CD4-positive, alpha-beta T cell treated with Interleukin-2 at 100 ng/mL for 4 hours (primary cell): ENCODE results near the gene SPNS3.

ENCODE experiments used
- DNase-seq: peaks from one replicate; pipeline ENCODE4 v3.0.0-alpha.2; 2020; ENCODE audit warnings: low spot score

SPNS3 gene

DNA sequence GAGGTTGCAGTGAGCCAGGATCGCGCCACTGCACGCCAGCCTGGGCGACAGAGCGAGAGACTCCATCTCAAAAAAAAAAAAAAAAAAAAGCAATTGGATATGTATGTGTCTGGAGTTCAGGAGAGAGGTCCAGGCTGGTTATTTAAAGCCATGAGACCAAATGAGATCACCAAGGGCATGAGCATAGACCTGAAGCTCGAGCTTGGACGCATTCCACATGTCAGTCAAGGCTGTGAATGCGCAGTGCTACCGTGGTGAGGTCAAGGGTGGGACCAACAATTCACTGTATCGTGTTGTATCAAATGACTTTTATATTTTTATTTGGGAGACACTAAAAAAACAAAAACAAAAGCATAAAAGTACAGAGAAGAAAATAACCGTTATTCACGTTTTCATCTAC, 35.8 kb downstream of the SPNS3 start:
- DNase-seq = no peak

DNA sequence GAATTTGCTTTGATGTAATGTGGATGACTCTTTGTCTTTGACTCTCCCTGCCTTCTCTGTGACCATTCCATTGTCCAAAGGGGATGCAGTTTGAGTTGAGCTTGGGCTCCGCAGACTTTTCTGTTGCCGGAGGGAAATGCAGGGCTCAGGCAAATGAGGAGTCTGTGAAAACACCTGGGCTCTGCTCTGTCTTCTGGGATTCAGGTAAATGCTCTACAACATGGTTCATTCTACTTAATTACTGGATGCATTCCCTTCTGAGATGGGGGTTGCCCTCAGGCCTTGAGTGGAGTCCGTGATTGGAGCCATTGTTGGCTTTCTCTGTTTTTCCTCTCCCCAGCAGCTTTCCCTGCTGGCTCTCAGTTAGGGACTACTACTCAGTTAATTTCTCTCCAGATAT, 38.5 kb downstream of the SPNS3 start:
- no peak for DNase-seq

DNA sequence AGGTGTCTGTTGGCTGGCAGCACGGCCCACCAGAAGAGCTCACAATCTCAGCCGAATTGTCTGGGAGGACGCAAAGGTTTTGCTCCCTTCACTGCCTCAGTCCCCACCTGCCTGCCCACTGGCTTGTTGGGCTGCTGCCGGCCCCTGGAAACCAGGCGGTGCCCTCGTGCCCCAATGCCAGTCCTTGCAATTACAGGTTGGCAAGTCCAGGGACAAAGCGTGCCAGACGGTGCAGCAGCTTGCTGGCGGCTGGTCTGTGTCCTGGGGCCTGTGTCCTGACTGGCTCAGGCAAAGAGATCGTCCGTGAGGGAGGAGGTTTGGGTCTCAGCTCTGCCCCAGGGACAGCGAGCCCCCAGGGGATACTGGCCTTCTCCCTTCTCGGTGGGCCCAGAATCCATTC, 40.4 kb downstream of the SPNS3 start:
- no peak for DNase-seq

DNA sequence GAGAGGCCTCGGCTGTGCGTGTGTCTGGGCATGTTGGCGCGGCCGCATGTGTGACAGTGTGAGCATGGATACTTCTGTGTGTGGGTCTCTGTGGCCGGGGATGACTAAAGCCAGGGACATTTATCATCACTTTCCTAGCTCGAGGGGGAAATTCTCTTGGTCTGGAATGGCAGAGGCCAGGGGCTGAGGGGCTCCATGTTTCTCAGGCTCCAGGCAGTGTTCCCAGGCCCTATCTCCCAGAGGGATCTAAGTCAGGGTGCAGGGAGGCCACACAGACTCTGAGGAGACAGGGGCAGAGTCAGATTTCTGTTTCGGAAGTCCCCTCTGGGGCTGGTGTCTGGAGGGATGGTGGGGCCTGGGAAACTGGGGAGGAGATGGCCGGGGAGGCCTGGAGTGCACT, 41.3 kb downstream of the SPNS3 start:
- DNase-seq = no peak

DNA sequence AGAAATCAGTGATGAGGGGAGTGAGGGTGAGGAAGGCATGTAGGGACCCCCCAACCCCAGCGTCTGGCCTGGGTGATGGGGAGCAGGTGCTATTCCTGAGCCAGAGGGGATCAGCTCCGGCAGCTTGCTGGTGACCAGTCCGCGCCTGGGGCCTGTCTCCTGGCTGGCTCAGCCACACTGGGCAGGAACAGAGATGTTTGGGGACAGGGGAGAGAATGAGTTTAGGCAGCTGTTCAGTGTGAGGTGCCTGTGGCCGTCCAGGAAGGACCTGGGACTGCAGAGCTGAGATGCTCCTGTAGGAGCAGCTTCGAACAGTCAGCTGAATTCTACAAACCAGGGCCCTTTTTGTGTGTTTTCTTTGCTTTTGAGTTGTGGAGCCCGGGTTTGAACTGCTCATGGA, 41.7 kb downstream of the SPNS3 start:
- no peak for DNase-seq

DNA sequence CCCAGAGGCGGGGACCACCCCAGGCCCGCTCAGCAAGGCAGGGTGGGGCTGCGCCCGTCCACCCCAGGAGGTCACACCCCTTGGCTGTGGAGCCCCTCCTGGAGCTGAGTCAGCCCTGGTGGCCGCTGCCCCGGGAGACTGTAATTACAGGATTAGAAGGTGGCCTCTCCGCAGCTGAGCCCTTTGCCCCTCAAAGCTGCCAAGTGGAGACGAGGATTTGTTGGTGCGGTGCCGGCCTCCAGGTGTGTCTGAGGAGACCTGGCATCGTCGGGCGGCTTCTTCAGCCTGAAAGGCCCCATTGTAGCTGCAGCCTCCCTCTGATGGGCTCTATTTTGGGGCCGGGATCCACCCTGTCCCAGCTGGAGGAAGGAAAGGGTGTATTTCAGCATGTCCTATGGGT, 42.3 kb downstream of the SPNS3 start:
- DNase-seq = no peak

DNA sequence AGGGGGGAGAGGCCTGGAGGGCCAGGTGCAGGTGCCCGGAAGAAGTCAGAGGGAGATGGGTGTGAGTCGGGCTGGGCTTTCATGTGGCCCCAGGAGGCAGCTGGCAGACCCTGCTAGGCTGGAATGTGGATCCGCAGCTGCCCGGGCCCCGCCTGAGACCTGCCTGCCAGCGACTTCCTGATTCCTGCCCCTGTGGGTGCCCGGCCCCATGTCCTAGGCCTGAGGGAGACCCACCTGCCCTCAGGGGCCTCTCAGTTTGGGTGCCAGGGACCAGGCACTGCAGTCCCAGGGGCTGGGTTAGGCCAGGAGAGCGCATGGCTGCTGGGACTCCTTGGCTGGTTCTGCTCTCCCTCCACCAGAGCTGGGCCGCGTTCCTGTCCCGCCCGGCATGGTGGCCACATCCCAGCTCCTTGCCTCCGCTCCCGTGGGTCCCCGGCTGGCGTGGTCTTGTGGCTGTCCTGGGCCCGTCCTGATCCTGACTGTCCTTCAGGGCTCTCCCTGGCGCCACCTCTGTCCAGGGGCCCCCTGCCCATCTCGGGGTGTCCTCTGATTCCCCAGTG, 42.9 kb downstream of the SPNS3 start:
- DNase-seq = no peak

DNA sequence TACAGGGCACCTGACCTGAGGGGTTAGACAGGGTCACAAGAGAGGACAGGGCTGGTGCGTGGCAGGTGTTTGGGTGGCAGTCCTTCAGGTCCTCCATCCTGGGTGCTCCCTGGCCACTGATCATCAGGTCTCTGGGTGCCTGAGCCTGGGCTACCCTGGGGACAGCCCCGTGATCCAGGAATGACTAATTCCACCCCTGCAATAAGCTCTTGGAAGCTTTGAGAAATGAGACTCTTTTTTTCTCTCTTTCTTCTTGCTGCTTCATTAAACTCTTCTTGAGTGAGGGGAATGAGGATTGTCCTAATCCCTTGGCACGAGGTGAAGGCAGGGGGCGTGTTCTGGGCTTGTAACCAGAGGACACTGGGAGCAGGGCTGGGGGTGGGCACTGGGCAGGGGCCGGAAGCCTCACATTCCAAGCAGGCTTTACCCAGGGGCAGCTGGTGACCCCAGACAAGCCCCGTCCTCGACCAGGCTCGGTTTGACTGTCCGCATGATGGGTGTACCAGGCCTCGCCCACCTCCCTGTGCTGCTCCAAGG, 43.6 kb downstream of the SPNS3 start:
- DNase-seq = no peak

DNA sequence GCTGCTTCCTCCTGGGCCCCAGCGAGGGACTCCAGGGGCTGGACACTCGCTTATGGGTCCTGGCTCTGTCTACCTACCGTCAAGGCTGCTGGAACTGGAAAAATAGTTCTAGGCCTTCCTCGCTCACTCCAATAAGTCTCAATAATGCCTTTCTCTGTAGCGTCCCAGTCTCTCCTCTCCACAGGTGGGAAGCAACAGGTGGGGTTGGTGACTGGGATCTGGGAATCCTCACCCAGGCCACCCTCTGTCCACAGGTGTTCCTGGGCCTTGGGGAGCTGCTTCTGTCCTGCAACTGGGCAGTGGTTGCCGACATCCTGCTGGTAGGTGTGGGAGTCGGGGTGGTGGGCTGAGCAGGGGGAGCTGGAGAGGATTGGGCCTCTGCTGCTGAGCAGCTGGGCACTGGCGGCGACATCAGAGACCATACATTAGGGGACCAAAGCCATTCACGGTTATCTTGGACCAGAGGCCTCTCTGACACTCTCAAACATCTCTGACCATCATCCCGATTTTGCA, 44.6 kb downstream of the SPNS3 start:
- DNase-seq = no peak

DNA sequence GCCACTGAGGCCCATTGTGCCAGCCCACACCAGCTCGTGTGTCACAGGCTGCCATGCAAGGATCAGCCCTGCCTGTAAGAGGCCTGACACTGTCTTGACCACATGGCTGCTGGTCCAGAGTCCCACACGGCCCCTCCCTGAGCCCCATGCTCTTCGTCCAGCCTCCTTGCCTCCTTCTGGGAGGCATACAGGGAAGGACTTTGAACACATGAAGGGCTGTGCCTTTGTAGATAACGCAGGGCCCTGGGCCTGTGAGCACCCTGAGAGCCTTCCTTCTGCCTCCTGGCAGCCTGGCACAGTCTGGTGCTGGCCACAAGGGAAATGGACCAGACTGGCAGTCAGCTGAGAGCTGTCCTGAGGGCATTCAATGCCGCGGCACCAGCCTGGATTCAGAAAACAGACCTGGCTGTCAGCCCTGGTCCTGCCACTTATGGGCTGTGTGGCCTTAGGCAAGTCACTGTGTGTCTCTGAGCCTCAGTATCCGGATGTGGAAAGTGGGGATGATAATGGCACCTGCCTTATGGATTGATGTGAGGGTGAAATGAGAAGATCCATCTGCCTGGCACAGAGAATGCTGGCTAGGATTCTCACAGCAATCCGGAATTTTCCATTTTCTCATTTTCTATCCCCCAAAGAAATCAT, 45.7 kb downstream of the SPNS3 start:
- DNase-seq = no peak

DNA sequence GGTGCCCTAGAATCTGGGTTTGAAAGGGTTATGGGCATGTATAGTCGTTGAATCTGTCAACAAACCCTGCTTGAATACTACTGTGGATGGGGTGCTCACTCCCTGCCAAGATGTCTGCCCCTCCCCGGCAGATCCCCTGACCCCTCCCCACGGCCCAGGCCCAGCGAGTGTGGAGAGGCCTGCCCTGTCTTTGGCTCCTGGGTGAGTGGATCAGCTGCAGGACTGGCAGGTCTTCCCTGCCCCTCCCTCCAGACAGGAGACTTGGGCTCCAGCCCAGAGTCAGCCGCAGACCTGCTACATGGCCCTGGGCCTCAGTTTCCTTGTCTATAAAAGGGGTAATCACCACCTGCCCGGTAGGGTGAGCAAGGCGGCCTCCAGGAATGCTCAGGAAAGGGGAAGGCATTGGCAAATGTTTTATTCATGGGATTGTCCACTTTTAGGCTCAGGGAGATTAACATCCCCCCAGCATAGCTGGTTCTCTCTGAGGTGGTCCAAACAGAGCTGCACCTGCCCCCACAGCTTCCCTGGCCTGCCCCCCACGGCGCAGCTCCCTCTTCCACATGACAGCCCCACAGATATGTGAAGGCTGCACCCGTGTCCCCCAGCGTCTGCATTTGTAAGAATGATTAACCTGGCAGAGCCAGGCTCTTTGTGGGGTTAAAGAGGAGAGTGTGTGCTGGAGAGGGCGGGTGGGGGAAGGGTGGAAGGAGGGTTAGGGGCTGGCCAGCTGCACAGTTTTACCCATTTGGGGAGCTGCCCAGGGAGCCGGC, 46.4 kb downstream of the SPNS3 start:
- no peak for DNase-seq

DNA sequence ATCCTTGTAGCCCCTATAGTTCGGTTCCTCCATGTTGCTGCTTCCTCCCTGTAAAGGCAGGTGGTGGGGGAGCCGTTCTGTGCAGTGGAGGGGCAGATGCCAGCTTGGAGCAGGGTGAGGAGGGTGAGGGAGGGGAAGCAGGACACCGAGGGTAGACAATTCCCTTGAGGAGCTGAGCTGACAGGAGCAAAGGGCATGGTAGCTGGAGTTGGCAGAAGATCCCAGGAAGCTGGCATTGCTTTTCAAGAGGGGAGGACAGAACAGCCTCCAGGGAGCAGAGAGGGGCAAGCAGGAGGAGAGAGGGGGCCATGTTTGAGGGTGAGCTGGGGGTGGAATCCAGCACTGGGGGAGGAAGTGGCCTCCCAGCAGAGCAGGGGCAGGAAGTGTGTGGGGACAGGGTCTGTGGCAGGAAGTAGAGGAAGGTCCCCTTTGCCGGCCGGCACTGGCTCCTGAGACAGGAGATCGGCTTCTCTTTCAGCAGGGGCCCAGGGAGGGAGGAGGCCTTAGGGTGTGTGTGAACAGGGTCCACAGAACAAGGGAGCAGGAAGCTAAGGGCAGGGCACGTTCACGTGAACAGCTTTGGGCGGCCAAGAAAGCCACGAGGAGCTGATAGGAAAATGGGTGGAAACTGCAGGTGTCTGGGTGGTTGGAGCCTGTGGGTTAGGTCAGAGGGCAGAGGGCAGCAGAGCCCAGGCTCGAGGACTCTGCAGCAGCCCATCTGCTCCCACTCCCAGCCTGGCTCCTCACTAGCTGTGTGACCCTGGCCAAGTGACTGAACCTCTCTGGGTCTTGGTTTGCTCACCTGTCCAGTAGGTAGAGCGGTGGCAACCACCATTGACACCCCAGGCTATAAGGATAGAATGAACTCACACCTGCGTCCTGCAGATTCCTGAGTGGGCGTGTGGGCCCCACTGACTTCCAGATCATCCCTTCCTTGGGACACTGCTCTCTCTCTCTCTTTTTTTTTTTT, 47.5 kb downstream of the SPNS3 start:
- peak; percentile 27 for DNase-seq

DNA sequence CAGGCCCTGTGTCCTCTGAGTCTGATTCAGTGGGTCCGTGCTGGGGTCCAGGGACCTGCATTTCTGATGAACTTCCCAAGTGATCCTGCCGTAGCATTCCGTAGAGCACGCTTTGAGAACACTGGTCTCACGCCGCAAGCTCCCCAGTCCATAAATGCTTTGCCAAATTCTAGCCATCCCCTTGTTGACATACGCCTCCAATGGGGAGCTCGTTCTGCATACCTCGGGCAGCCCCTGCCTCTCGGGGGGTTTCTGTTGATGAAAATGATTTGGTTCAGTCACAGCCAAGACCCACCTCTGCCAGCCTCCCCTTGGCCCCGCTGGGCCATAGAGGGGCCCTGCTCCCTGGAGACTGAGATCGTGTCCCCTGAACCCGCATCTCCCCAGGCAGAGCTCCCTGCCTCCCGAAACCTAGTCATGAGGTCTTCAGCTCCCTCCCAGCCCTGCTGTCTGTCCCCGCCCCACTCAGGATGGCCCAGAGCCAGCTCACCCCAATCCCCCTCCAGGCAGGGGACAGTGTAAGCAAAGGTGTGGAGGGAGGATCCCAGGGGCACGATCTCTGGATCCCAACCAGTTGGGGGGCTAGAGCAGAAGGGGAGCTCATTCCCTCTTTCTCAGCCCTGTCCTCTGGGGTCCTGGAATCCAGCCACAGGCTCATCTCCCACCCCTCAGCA, 48.7 kb downstream of the SPNS3 start:
- DNase-seq = no peak

DNA sequence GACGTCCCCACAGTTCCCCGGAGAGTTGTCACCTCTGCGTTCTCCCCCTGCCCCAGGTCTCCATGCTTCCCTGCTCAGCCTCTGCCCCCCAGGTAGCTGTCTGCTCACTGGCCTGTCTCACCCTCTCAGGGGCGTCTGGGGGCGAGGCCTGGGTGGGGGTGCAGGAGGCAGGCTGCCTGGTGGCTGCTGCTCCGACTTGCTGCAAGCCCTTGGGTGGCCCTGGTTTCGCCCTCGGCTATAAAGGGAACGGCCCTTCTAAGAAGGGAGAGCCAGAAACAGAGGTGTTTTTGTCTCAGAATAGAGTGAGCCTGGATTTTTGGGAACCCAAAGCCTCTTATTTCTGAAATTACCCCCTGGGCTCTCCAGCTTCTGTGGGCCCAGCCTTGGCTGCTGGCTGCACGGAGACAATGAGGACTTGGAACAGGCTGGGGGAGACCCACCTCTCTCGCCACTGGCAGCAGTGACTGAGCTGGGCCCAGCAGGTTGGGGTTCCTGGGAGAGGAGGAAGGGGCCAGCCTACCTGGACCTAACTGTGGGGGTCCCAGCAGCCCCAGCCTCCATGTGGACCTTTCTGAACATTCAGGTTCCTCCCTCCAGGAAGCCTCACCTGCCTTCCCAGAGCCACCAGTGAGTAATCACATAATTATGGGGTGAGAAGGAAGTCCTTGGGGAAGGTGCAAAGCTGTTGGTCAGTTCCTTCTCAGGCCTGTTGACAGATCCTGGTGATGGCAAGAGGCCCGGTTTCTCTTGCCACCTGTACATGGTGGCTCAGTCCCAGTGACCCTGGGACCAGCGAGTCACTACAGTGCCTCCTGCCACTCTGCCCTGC, 49.5 kb downstream of the SPNS3 start:
- DNase-seq = no peak

DNA sequence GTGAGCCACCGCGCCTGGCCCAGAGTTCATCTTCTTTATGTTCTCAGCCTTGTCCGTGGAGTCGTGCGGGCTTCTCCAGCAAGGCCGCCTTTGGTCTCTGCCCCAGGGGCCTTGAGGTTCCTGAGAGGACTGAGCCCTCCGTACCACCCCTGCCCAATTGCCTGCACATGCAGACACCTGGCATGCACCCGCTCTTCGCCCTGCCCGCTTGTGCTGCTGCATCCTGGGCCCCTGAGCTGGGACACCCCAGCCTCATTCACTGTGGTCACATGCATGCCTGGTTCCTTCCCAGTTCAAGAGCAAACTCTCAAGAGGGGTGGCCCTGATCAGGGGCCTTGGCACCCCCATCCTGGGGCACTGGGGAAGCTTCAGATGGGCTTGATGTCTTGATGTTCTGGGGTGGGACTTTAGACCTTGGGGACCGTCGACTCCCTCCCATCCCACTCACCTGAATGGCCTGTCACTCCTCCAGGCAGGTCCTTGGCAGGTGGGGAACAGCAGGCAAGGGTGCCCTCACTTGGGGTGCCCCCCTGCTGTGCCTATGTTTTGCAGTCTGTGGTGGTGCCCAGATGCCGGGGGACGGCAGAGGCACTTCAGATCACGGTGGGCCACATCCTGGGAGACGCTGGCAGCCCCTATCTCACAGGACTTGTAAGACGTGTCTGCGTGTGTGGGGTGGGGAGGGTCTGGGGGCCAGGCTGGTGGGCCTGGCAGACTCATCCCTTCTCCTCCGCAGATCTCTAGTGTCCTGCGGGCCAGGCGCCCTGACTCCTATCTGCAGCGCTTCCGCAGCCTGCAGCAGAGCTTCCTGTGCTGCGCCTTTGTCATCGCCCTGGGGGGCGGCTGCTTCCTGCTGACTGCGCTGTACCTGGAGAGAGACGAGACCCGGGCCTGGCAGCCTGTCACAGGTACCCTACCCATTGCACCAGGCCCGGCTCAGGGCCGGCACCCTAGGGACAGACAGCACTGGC, 52.2 kb downstream of the SPNS3 start:
- DNase-seq = peak; percentile 55

DNA sequence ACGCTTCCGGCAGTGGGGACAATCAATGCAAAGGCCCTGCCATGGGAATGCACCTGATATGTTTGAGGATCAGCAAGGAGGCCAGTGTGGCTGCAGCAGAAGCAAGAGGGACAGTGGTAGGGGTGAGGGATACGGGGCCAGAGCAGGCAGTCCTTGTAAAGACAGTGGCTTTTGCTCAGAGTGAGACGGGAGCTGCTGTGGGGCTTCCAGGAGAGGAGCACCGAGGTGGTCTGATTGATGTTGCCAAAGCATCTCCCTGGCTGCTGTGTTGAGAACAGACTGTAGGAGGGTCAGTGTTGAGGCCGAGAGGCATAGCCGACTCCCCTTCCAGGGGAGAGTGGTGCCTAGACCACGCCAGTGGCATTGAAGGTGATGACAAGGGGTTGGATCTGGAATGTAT, 53.6 kb downstream of the SPNS3 start:
- DNase-seq = no peak

DNA sequence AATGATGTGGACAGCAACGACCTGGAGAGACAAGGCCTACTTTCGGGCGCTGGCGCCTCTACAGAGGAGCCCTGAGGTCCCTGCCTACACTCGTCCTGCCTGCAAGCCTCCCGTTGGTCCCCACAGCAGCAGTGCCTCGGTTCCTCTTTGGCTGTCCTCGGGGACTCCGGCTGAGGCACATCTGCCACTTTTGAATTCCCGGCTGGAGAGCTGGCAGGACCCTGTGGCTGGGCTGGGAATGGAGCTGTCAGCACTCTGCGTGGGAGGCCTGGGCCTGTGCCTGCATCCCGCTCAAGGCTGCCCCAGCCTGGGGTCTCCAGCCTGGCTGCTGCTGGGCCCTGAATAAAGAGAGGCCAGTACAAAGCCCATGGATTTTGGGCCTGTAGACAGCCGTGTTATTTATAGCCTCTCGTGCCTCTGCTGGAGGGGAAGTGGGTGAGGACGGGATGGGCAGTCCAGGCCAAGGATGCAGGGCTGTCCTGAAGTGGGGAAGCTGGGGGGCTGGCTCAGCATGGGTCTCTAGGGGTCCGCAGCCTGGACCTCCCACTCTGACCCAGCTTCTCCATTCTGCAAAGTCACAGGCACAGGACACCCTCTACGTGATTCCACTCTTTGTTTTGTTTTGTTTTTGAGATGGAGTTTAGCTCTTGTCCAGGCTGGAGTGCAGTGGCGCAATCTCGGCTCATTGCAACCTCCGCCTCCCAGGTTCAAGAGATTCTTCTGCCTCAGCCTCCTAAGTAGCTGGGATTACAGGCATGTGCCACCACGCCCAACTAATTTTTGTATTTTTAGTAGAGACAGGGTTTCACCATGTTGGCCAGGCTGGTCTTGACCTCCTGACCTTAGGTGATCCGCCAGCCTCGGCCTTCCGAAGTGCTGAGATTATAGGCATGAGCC, 54.3 kb downstream of the SPNS3 start:
- no peak for DNase-seq

DNA sequence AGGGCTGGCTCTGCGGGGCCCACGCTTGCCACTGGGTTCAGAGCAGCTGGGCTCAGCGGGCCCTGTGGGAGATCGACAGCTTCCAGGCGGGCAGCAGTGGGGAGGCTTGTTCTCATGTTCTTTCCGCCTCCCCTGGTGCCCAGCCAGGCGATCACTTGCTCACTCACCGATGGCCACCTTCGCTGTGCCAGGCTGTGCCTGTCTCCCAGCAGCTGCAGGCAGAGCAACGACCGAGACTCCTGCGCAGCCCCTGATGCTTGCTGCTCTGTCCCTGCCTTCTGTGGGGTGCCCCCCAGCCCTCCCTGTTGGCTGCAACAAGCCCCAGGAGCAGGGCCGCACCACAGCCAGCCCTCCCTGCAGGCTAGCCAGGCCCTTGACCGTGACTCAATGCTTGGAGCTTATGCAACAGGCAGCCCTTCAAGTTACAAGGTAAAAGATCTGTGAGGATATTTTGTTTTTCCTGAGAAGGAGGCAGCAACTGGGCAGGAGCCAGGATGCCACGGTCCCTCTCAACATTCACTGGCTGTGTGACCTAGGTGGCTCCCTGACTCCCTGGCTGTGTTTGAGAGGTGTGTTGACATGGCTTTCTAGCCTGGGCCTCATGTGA, 55.4 kb downstream of the SPNS3 start:
- DNase-seq = no peak
